Astrocyte (in vitro differentiated cells and primary cell): Measurements from ENCODE around the gene ZAP70.

Experiments used
- CTCF ChIP-seq: IDR thresholded peaks from 2 replicates; pipeline ENCODE4 v1.5.1; 2011; ENCODE audit warnings: low read depth, mild to moderate bottlenecking, inconsistent platforms, low read length, moderate library complexity; ENCODE audit not compliant: insufficient read depth
- EZH2 ChIP-seq: IDR thresholded peaks from 2 replicates; pipeline ENCODE4 v1.6.1; 2012; ENCODE audit warnings: mild to moderate bottlenecking, low read length, inconsistent platforms; ENCODE audit not compliant: insufficient read depth

- peak; percentile 62 for TF ChIP-seq CTCF
- TF ChIP-seq EZH2 = no peak
Observed at GRCh38 chr2:97699765-97700444, 13.5 kb upstream of the ZAP70 start.
